PC-3 (cell line): Measurements from ENCODE around the gene RSBN1L. TPM values are rescaled to one million over a fixed set of nuclear protein-coding genes. Genes with fewer than 3 reads are reported as not detected.

Experiments
- ATAC-seq: fragments of 200-7000 bp; cut with Tn5 transposase; 2 replicates; pipeline ENCODE4 v1.9.1; 2020; ENCODE audit warnings: mild to moderate bottlenecking, moderate library complexity
- BruUV-seq: library from RNA; stranded (reverse); fragments of 400-500 nt; replicated peaks from 2 replicates; lab custom pipeline; 2021; lab: Mats Ljungman, UMichigan
- CTCF ChIA-PET: fragments of 300-600 bp; sonication (Branson Sonifier 250); formaldehyde crosslinking; loops from one replicate; lab custom pipeline; 2022; ENCODE audit warnings: antibody characterized with exemption; lab: Charles Lee
- POLR2A ChIA-PET: fragments of 300-600 bp; sonication (Branson Sonifier 250); formaldehyde crosslinking; loops from one replicate; lab custom pipeline; 2022; ENCODE audit warnings: antibody characterized with exemption; ENCODE audit not compliant: unreplicated experiment; lab: Charles Lee
- DNase-seq: peaks from one replicate; pipeline ENCODE4 v3.0.0-alpha.2; 2015
- H2AFZ ChIP-seq: fragments of 300-600 bp; sonication (generic); 2 replicates; pipeline ENCODE4 v1.6.0; 2016; ENCODE audit warnings: antibody characterized with exemption, low read length
- H3F3A ChIP-seq: fragments of 300-600 bp; sonication (generic); one replicate; pipeline ENCODE4 v1.6.0; 2017; ENCODE audit warnings: antibody characterized with exemption, low read length, control low read depth, mild to moderate bottlenecking; ENCODE audit not compliant: unreplicated experiment
- H3K27ac ChIP-seq: fragments of 300-600 bp; sonication (generic); 2 replicates; pipeline ENCODE4 v1.5.1; 2016; ENCODE audit warnings: mild to moderate bottlenecking, low read length
- H3K27me3 ChIP-seq: fragments of 300-600 bp; sonication (generic); 2 replicates; pipeline ENCODE4 v1.6.1; 2016; ENCODE audit warnings: low read length, mixed read lengths
- H3K36me3 ChIP-seq: fragments of 300-600 bp; sonication (generic); 2 replicates; pipeline ENCODE4 v1.6.1; 2016; ENCODE audit warnings: low read depth, mixed run types, low read length, mixed read lengths
- H3K4me1 ChIP-seq: fragments of 300-600 bp; sonication (generic); 2 replicates; pipeline ENCODE4 v1.5.1; 2016; ENCODE audit warnings: low read length; ENCODE audit not compliant: insufficient read depth
- H3K4me2 ChIP-seq: fragments of 300-600 bp; sonication (generic); 2 replicates; pipeline ENCODE4 v1.6.0; 2016; ENCODE audit warnings: low read length
- H3K4me3 ChIP-seq: fragments of 300-600 bp; sonication (generic); 2 replicates; pipeline ENCODE4 v1.5.1; 2016; ENCODE audit warnings: mild to moderate bottlenecking, low read length, mixed read lengths
- H3K79me2 ChIP-seq: fragments of 300-600 bp; sonication (generic); 2 replicates; pipeline ENCODE4 v1.6.1; 2017; ENCODE audit warnings: low read length, mixed read lengths
- H3K9ac ChIP-seq: fragments of 300-600 bp; sonication (generic); 2 replicates; pipeline ENCODE4 v1.6.0; 2016; ENCODE audit warnings: mild to moderate bottlenecking, low read length
- H3K9me2 ChIP-seq: fragments of 300-600 bp; sonication (generic); replicated peaks from 2 replicates; pipeline ENCODE4 v1.6.1; 2016; ENCODE audit warnings: mixed run types, low read length, mixed read lengths
- H3K9me3 ChIP-seq: fragments of 300-600 bp; sonication (generic); 2 replicates; pipeline ENCODE4 v1.6.1; 2016; ENCODE audit warnings: low read length, mixed read lengths
- H4K20me1 ChIP-seq: fragments of 300-600 bp; sonication (generic); 2 replicates; pipeline ENCODE4 v1.6.1; 2016; ENCODE audit warnings: low read length, mixed read lengths
- CTCF ChIP-seq: fragments of 300-600 bp; sonication (generic); conservative IDR thresholded peaks from 2 replicates; pipeline ENCODE4 v1.5.1; 2017; ENCODE audit warnings: antibody characterized with exemption, low read depth, mild to moderate bottlenecking, low read length
- EZH2 ChIP-seq: fragments of 300-600 bp; sonication (generic); IDR thresholded peaks from one replicate; pipeline ENCODE4 v1.6.1; 2017; ENCODE audit warnings: antibody characterized with exemption, mild to moderate bottlenecking, low read length; ENCODE audit not compliant: unreplicated experiment
- EZH2phosphoT487 ChIP-seq: fragments of 300-600 bp; sonication (generic); IDR thresholded peaks from 2 replicates; pipeline ENCODE4 v1.6.1; 2018; ENCODE audit warnings: mild to moderate bottlenecking, antibody characterized with exemption, low read length, borderline replicate concordance
- intact Hi-C: fragments of 100-400 bp; cut with micrococcal nuclease; formaldehyde crosslinking; loops from 2 replicates; pipeline ENCODE4 v1.9.0; 2023
- total RNA-seq: library from RNA; depleted of rRNA; stranded (reverse); fragments of >200 nt; gene quantifications from 2 replicates; pipeline ENCODE4 v1.2.3, GENCODE V29; 2014

Gene RSBN1L
- total RNA-seq, 1 experiment from 2014 or later = 6.9 TPM

- Histone ChIP-seq H3K9me2 (no peaks in the 10 kb centered on the region), H3F3A (no peaks in the 10 kb centered on the region), H2AFZ (no peak overlapping the region), H3K79me2 (peaks cover 55% of the 10 kb centered on the region), H3K9me3 (no peaks in the 10 kb centered on the region), H3K4me1 (peaks cover 14% of the 10 kb centered on the region), H3K4me3 (no peak overlapping the region), H3K27me3 (no peaks in the 10 kb centered on the region), H3K36me3 (no peaks in the 10 kb centered on the region), H4K20me1 (peaks cover 13% of the 10 kb centered on the region), H3K4me2 (peak overlapping the region; percentile 58), H3K9ac (no peak overlapping the region), H3K27ac (no peak overlapping the region)
- POLR2A ChIA-PET = no interaction called here
- ATAC-seq (no peak), DNase-seq (no peak)
- BruUV-seq = TSS peak; percentile 3
- CTCF ChIA-PET = no interaction called here
- intact Hi-C loops = no loop called here
- no peak for TF ChIP-seq EZH2
- TF ChIP-seq CTCF = no peak
- no peak for TF ChIP-seq EZH2phosphoT487
Observed at GRCh38 chr7:77693830-77694583, 2.3 kb upstream of the RSBN1L start.

- DNase-seq (peak; percentile 47), ATAC-seq (peak; percentile 44)
- H3K27ac ChIP-seq = peak overlapping the region; percentile 55
- CTCF ChIA-PET = interaction anchor here (0.7 to 1.2 kb wide), 5 partner anchors 12 to 258 kb away, joined by 3 to 5 read pairs (median 4); no protein-coding TSS in a partner anchor
- H3K9me2 ChIP-seq = no peaks in the 10 kb centered on the region
- TF ChIP-seq EZH2phosphoT487 (no peak), CTCF (no peak), EZH2 (no peak)
- H3K27me3 ChIP-seq = no peaks in the 10 kb centered on the region
- no TSS peak for BruUV-seq
- H2AFZ ChIP-seq = peak overlapping the region; percentile 99
- H3K4me1 ChIP-seq = peaks cover 15% of the 10 kb centered on the region
- intact Hi-C loops = loop anchor here (1.0 to 5.0 kb wide), 5 partner anchors 10 to 101 kb away; partner anchors contain the start of genes PHTF2 and TMEM60
- peaks cover 17% of the 10 kb centered on the region for H4K20me1 ChIP-seq
- peak overlapping the region; percentile 86 for H3K4me2 ChIP-seq
- H3K36me3 ChIP-seq = no peaks in the 10 kb centered on the region
- peak overlapping the region; percentile 95 for H3K9ac ChIP-seq
- H3K79me2 ChIP-seq = peaks cover 84% of the 10 kb centered on the region
- no peaks in the 10 kb centered on the region for H3K9me3 ChIP-seq
- no peaks in the 10 kb centered on the region for H3F3A ChIP-seq
- POLR2A ChIA-PET = no interaction called here
- H3K4me3 ChIP-seq = peak overlapping the region; percentile 86
Observed at GRCh38 chr7:77696643-77697534, 630 bp downstream of the RSBN1L start.
